K562 (cell line): ENCODE data around the gene SNRNP70. TPM values are rescaled to one million over a fixed set of nuclear protein-coding genes. Genes with fewer than 3 reads are reported as not detected.
A peak's percentile ranks its signal among the peaks of the same experiment; 100 is the strongest.

Source experiments
- ATF1 ChIP-seq, 2 experiments: fragments of 450-650 bp in 1 of 2; IDR thresholded peaks; 2 replicates each; pipeline ENCODE4 v1.6.1; 2016; ENCODE audit warnings: missing compliant biosample characterization in 1 of 2, missing genetic modification characterization in 1 of 2
- E2F3 ChIP-seq: fragments of 250-450 bp; sonication (Bioruptor Pico); IDR thresholded peaks from 2 replicates; pipeline ENCODE4 v1.4.0; 2020; ENCODE audit warnings: mild to moderate bottlenecking
- HEY1 ChIP-seq: fragments of 250-450 bp; sonication (Bioruptor Pico); IDR thresholded peaks from 2 replicates; pipeline ENCODE4 v1.5.0; 2020; ENCODE audit warnings: mild to moderate bottlenecking, moderate library complexity, borderline replicate concordance
- HSF4 ChIP-seq: fragments of 250-450 bp; sonication (Bioruptor Pico); IDR thresholded peaks from 2 replicates; pipeline ENCODE4 v2.1.2; 2022; ENCODE audit warnings: mild to moderate bottlenecking, moderate library complexity, borderline replicate concordance
- JUND ChIP-seq, 2 experiments: IDR thresholded peaks; 2 replicates in 1 of 2; 3 replicates in 1 of 2; pipeline ENCODE4 v1.6.1; 2011; ENCODE audit warnings: borderline replicate concordance in 2 of 2, low read depth in 2 of 2, low read length in 2 of 2, improper control_type of control experiment in 1 of 2, missing biosample characterization in 1 of 2, missing genetic modification characterization in 1 of 2, missing genetic modification reagents in 1 of 2
- MTA3 ChIP-seq: fragments of 450-650 bp; formaldehyde crosslinking; IDR thresholded peaks from 2 replicates; pipeline ENCODE4 v1.6.1; 2017; ENCODE audit warnings: mild to moderate bottlenecking, borderline replicate concordance
- NEUROD1 ChIP-seq: fragments of 150-350 bp; IDR thresholded peaks from 2 replicates; pipeline ENCODE4 v1.6.1; 2014; ENCODE audit warnings: borderline replicate concordance, low read length, low read depth; ENCODE audit not compliant: partially characterized antibody
- NKRF ChIP-seq: fragments of 450-650 bp; IDR thresholded peaks from 2 replicates; pipeline ENCODE4 v1.6.1; 2016; ENCODE audit warnings: borderline replicate concordance
- PHF8 ChIP-seq: fragments of 200-600 bp; sonication (generic); IDR thresholded peaks from 2 replicates; pipeline ENCODE4 v1.6.1; 2012; ENCODE audit warnings: mixed run types, mild to moderate bottlenecking, inconsistent platforms, low read length, moderate library complexity, borderline replicate concordance
- RBM22 ChIP-seq: fragments of 200-400 bp; formaldehyde crosslinking; IDR thresholded peaks from 2 replicates; pipeline ENCODE4 v1.6.1; 2018; ENCODE audit warnings: low read length, low read depth; ENCODE audit not compliant: poor library complexity, severe bottlenecking
- SMARCA4 ChIP-seq: fragments of 450-650 bp; IDR thresholded peaks from 2 replicates; pipeline ENCODE4 v1.6.1; 2016
- TAF9B ChIP-seq: fragments of 450-650 bp; IDR thresholded peaks from 2 replicates; pipeline ENCODE4 v1.6.1; 2018; ENCODE audit warnings: mild to moderate bottlenecking; ENCODE audit not compliant: partially characterized antibody
- TBP ChIP-seq: optimal IDR thresholded peaks from 2 replicates; pipeline ENCODE3; 2011; ENCODE audit warnings: low read depth, low read length, improper control_type of control experiment
- TFAP4 ChIP-seq: sonication (generic); formaldehyde crosslinking; IDR thresholded peaks from 2 replicates; pipeline ENCODE4 v1.8.0; 2022; ENCODE audit warnings: missing genetic modification reagents, mild to moderate bottlenecking, moderate library complexity, borderline replicate concordance
- THRAP3 ChIP-seq: fragments of 450-650 bp; IDR thresholded peaks from 2 replicates; pipeline ENCODE4 v1.6.1; 2016; ENCODE audit warnings: mild to moderate bottlenecking, inconsistent platforms, borderline replicate concordance
- ZBTB1 ChIP-seq: sonication (generic); formaldehyde crosslinking; IDR thresholded peaks from 2 replicates; pipeline ENCODE4 v1.8.1; 2023; ENCODE audit warnings: missing genetic modification reagents, low read depth, mild to moderate bottlenecking, borderline replicate concordance
- ZNF263 ChIP-seq: sonication (generic); formaldehyde crosslinking; IDR thresholded peaks from 2 replicates; pipeline ENCODE4 v1.8.0; 2022; ENCODE audit warnings: mild to moderate bottlenecking, missing genetic modification reagents, borderline replicate concordance
- polyA plus RNA-seq, 8 experiments: library from polyadenylated mRNA; depleted of rRNA in 4 of 8; stranded (reverse) in 5 of 8; unstranded in 3 of 8; fragments of >200 nt; fragmentation: Nextera tagmentation in 2 of 8; fragmentation: Illumina TruSeq in 1 of 8; extraction: Ambion mirVana in 2 of 8; extraction: Trizol in 1 of 8; gene quantifications; 2 replicates each; pipeline versions ENCODE4 v1.2.1 to v1.2.3, GENCODE V29; 2011 to 2014; ENCODE audit warnings: inconsistent platforms in 1 of 8, missing spikeins in 1 of 8
- total RNA-seq, 7 experiments: library from RNA; depleted of rRNA in 6 of 7; stranded (reverse); fragments of >200 nt in 6 of 7; fragmentation: Illumina TruSeq in 2 of 7; extraction: Trizol in 2 of 7; gene quantifications; 2 replicates each; pipeline versions ENCODE4 v1.2.1 to v1.2.3, GENCODE V29; 2011 to 2021; ENCODE audit warnings: low replicate concordance in 1 of 7
- TF ChIP-seq, protein P1 (sequence below): IDR thresholded peaks from 2 replicates; pipeline ENCODE4 v1.6.1; 2014; ENCODE audit warnings: antibody characterized with exemption
- TF ChIP-seq, protein P2 (sequence below), 2 experiments: IDR thresholded peaks; 2 replicates each; pipeline ENCODE4 v1.6.1; 2011; ENCODE audit warnings: borderline replicate concordance in 1 of 2, control low read depth in 1 of 2, low read depth in 1 of 2, low read length in 1 of 2, mild to moderate bottlenecking in 1 of 2, mixed read lengths in 1 of 2, moderate library complexity in 1 of 2; ENCODE audit not compliant: insufficient read depth in 1 of 2, insufficient read length in 1 of 2, poor library complexity in 1 of 2, severe bottlenecking in 1 of 2; ENCODE audit errors: extremely low read depth in 1 of 2

Gene SNRNP70
- total and polyA plus RNA-seq, 9 of the 15 experiments (the other 6 are each of a cell fraction or from before 2014, with no cell fraction given): 2.8 to 496 (median 136) TPM

- TF ChIP-seq NKRF (peak; percentile 36; the same call in 1 of the 2 replicates), RBM22 (peak; percentile 70), NEUROD1 (peak; percentile 68), TBP (peak; percentile 64), JUND (IDR thresholded peaks at IDR 0.05; ENCODE audit: borderline replicate concordance, low read depth, low read length) (peak; percentile 90), JUND (tag; IDR thresholded peaks at IDR 0.05; ENCODE audit: borderline replicate concordance, low read depth, low read length) (no peak; the same call in 2 of the 3 replicates), ATF1 (CRISPR knock-in tag; IDR thresholded peaks at IDR 0.05) (no peak), ATF1 (tag; IDR thresholded peaks at IDR 0.05) (peak; percentile 38), ZNF263 (CRISPR knock-in tag) (peak; percentile 66), SMARCA4 (0 out of 2 replicates have a peak, but pooled peaks have one; percentile 9), E2F3 (CRISPR knock-in tag) (peak; percentile 46), PHF8 (peak; percentile 49; the same call in 1 of the 2 replicates), ZBTB1 (no peak), THRAP3 (no peak), TFAP4 (CRISPR knock-in tag) (peak; percentile 78), TAF9B (no peak), MTA3 (peak; percentile 39; the same call in 1 of the 2 replicates), HEY1 (CRISPR knock-in tag) (no peak), HSF4 (CRISPR knock-in tag) (no peak)
- TF ChIP-seq, protein P1, sequence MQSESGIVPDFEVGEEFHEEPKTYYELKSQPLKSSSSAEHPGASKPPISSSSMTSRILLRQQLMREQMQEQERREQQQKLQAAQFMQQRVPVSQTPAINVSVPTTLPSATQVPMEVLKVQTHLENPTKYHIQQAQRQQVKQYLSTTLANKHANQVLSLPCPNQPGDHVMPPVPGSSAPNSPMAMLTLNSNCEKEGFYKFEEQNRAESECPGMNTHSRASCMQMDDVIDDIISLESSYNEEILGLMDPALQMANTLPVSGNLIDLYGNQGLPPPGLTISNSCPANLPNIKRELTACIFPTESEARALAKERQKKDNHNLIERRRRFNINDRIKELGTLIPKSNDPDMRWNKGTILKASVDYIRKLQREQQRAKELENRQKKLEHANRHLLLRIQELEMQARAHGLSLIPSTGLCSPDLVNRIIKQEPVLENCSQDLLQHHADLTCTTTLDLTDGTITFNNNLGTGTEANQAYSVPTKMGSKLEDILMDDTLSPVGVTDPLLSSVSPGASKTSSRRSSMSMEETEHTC: peak; percentile 49; the same call in 1 of the 2 replicates
- TF ChIP-seq, protein P2, sequence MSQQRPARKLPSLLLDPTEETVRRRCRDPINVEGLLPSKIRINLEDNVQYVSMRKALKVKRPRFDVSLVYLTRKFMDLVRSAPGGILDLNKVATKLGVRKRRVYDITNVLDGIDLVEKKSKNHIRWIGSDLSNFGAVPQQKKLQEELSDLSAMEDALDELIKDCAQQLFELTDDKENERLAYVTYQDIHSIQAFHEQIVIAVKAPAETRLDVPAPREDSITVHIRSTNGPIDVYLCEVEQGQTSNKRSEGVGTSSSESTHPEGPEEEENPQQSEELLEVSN (IDR thresholded peaks at IDR 0.05; ENCODE audit: borderline replicate concordance in 1 of 2, extremely low read depth in 1 of 2, insufficient read depth in 1 of 2, insufficient read length in 1 of 2, low read depth in 1 of 2, low read length in 1 of 2, poor library complexity in 1 of 2, severe bottlenecking in 1 of 2): peak; percentile 30 to 69
These were observed 65.1 kb downstream of the SNRNP70 start (continued) for GRCh38 chr19:49150106-49150943.
